Endodermal cell (in vitro differentiated cells): ENCODE measurements around the gene LMF1. TPM values are rescaled to one million over a fixed set of nuclear protein-coding genes. Genes with fewer than 3 reads are reported as not detected.

Experiments
- DNase-seq: peaks from one replicate; pipeline ENCODE4 v3.0.0-alpha.2; 2017
- H3K27ac ChIP-seq: 2 replicates; pipeline ENCODE4 v1.5.1; 2013; ENCODE audit warnings: mild to moderate bottlenecking, low read depth, low read length, moderate library complexity
- H3K27me3 ChIP-seq: 2 replicates; pipeline ENCODE4 v1.6.1; 2013; ENCODE audit warnings: mild to moderate bottlenecking, low read length, moderate library complexity; ENCODE audit not compliant: insufficient read depth, control insufficient read depth, poor library complexity, severe bottlenecking
- H3K36me3 ChIP-seq: 2 replicates; pipeline ENCODE4 v1.7.0; 2013; ENCODE audit warnings: mild to moderate bottlenecking, low read length, moderate library complexity; ENCODE audit not compliant: control insufficient read depth, insufficient read depth
- H3K4me1 ChIP-seq: one replicate; pipeline ENCODE4 v1.7.0; 2013; ENCODE audit warnings: low read length; ENCODE audit not compliant: control insufficient read depth, insufficient read depth
- H3K4me3 ChIP-seq: 2 replicates; pipeline ENCODE4 v1.5.1; 2013; ENCODE audit warnings: mild to moderate bottlenecking, low read length, moderate library complexity
- H3K9ac ChIP-seq: 2 replicates; pipeline ENCODE4 v1.6.1; 2013; ENCODE audit warnings: mild to moderate bottlenecking, low read length, moderate library complexity; ENCODE audit not compliant: poor library complexity, severe bottlenecking; ENCODE audit errors: extremely low read depth
- H3K9me3 ChIP-seq: 2 replicates; pipeline ENCODE4 v1.6.1; 2013; ENCODE audit warnings: mild to moderate bottlenecking, low read length, moderate library complexity; ENCODE audit not compliant: control insufficient read depth
- H3K27ac Mint-ChIP-seq: 2 replicates; pipeline ENCODE4 v1.8.0; 2020; ENCODE audit warnings: mixed read lengths
- H3K27me3 Mint-ChIP-seq: 2 replicates; pipeline ENCODE4 v1.8.0; 2021; ENCODE audit warnings: mild to moderate bottlenecking, mixed read lengths; ENCODE audit not compliant: insufficient read depth
- H3K36me3 Mint-ChIP-seq: 2 replicates; pipeline ENCODE4 v1.8.0; 2020; ENCODE audit warnings: low read depth, mixed read lengths
- H3K4me1 Mint-ChIP-seq: 2 replicates; pipeline ENCODE4 v1.8.0; 2020; ENCODE audit warnings: mixed read lengths
- H3K4me3 Mint-ChIP-seq: 2 replicates; pipeline ENCODE4 v1.8.0; 2020; ENCODE audit warnings: mild to moderate bottlenecking, moderate library complexity, mixed read lengths
- H3K9me3 Mint-ChIP-seq: 2 replicates; pipeline ENCODE4 v1.8.0; 2020; ENCODE audit warnings: mild to moderate bottlenecking, mixed read lengths
- CTCF ChIP-seq: fragments of 200-600 bp; sonication (generic); conservative IDR thresholded peaks from 2 replicates; pipeline ENCODE4 v1.5.0; 2021; ENCODE audit warnings: antibody characterized with exemption, mild to moderate bottlenecking
- WGBS, 2 experiments: methylation state at CpG; one replicate each; pipeline versions ENCODE4 v1.1.5 to v1.1.7; 2013; ENCODE audit warnings: missing lambda C conversion rate in 2 of 2, mixed read lengths in 1 of 2; ENCODE audit not compliant: insufficient coverage in 1 of 2, insufficient read length in 1 of 2; 5-methylcytosine and 5-hydroxymethylcytosine counted together
- total RNA-seq, 2 donors: library from RNA; stranded (reverse); fragmentation: NEBNext Ultra II Directional in 1 of 2; extraction: Animal tissue kit (Norgen Biotek cat#: 25700) in 1 of 2; gene quantifications; 2 replicates in 1 of 2; 3 replicates in 1 of 2; pipeline ENCODE4 v1.2.1, GENCODE V29; 2021

Gene LMF1
- total RNA-seq, 2 donors from 2014 or later, result 13.7 to 15.1 TPM

GRCh38 chr16:875182-876040, 95.4 kb downstream of the LMF1 start:
- Histone ChIP-seq H3K27me3 (no peaks in the 10 kb centered on the region), H3K27ac (no peak overlapping the region), H3K36me3 (no peaks in the 10 kb centered on the region), H3K4me1 (no peaks in the 10 kb centered on the region), H3K9me3 (no peaks in the 10 kb centered on the region), H3K9ac (no peak overlapping the region), H3K4me3 (no peak overlapping the region)
- Mint-ChIP-seq H3K4me3 (no peak overlapping the region), H3K9me3 (no peaks in the 10 kb centered on the region), H3K27ac (no peak overlapping the region), H3K4me1 (no peaks in the 10 kb centered on the region), H3K36me3 (no peaks in the 10 kb centered on the region), H3K27me3 (no peaks in the 10 kb centered on the region)
- no peak for TF ChIP-seq CTCF
- WGBS, 2 experiments, result 90 to 95% methylated on average over 17 to 30 of the region's 30 CpGs
- DNase-seq, result no peak

- no peak overlapping the region for H3K9ac ChIP-seq
- Mint-ChIP-seq H3K27me3 (no peaks in the 10 kb centered on the region), H3K27ac (no peak overlapping the region), H3K9me3 (no peaks in the 10 kb centered on the region), H3K4me3 (no peak overlapping the region), H3K4me1 (no peaks in the 10 kb centered on the region), H3K36me3 (no peaks in the 10 kb centered on the region)
- no peaks in the 10 kb centered on the region for H3K27me3 ChIP-seq
- H3K27ac ChIP-seq, result no peak overlapping the region
- no peak overlapping the region for H3K4me3 ChIP-seq
- no peak for TF ChIP-seq CTCF
- no peaks in the 10 kb centered on the region for H3K9me3 ChIP-seq
- no peaks in the 10 kb centered on the region for H3K36me3 ChIP-seq
- no peaks in the 10 kb centered on the region for H3K4me1 ChIP-seq
- DNase-seq, result no peak
- 89 to 92% methylated on average over 23 to 48 of the region's 48 CpGs for WGBS, 2 experiments
These were observed 96.2 kb downstream of the LMF1 start for GRCh38 chr16:874366-875181.

GRCh38 chr16:873889-874288, 96.9 kb downstream of the LMF1 start:
- H3K36me3 Mint-ChIP-seq, result no peaks in the 10 kb centered on the region

More at GRCh38 chr16:873889-874288, 96.9 kb downstream of the LMF1 start:
- H3K27me3 ChIP-seq, result no peaks in the 10 kb centered on the region
- H3K9me3 Mint-ChIP-seq, result no peaks in the 10 kb centered on the region
- no peak for TF ChIP-seq CTCF
- no peaks in the 10 kb centered on the region for H3K4me1 ChIP-seq
- no peaks in the 10 kb centered on the region for H3K36me3 ChIP-seq
- no peaks in the 10 kb centered on the region for H3K9me3 ChIP-seq
- H3K27ac Mint-ChIP-seq, result no peak overlapping the region
- 88 to 91% methylated on average over 18 to 22 of the region's 22 CpGs for WGBS, 2 experiments
- no peak for DNase-seq
- no peak overlapping the region for H3K4me3 ChIP-seq
- no peak overlapping the region for H3K4me3 Mint-ChIP-seq
- no peaks in the 10 kb centered on the region for H3K4me1 Mint-ChIP-seq
- no peaks in the 10 kb centered on the region for H3K27me3 Mint-ChIP-seq
- no peak overlapping the region for H3K9ac ChIP-seq
- H3K27ac ChIP-seq, result no peak overlapping the region
